ENCODE results near the gene ADAMTS4. TPM values are rescaled to one million over a fixed set of nuclear protein-coding genes. Genes with fewer than 3 reads are reported as not detected.

The ADAMTS4 gene
- polyA plus RNA-seq, 3 donors from 2014 or later = 0.10 to 0.29 TPM; not detected in 1

GRCh38 chr1:161171191-161171590 is 27.7 kb downstream of the ADAMTS4 start:
- H3K27ac Mint-ChIP-seq = peak overlapping the region in 3 of 6 donors; percentile 48 to 66 (median 66)
- H3K27me3 Mint-ChIP-seq (ENCODE audit: low read depth in 3 of 3) = peaks cover 0 to 4% (median 4%) of the 10 kb centered on the region in 3 donors
- no peak overlapping the region for H3K4me3 Mint-ChIP-seq
- DNase-seq = no peak
- H3K4me1 Mint-ChIP-seq = peaks cover 40 to 51% of the 10 kb centered on the region in 2 donors
- H3K36me3 Mint-ChIP-seq = peaks cover 15 to 41% (median 23%) of the 10 kb centered on the region in 3 donors
- no peaks in the 10 kb centered on the region for H3K9me3 Mint-ChIP-seq

DNA sequence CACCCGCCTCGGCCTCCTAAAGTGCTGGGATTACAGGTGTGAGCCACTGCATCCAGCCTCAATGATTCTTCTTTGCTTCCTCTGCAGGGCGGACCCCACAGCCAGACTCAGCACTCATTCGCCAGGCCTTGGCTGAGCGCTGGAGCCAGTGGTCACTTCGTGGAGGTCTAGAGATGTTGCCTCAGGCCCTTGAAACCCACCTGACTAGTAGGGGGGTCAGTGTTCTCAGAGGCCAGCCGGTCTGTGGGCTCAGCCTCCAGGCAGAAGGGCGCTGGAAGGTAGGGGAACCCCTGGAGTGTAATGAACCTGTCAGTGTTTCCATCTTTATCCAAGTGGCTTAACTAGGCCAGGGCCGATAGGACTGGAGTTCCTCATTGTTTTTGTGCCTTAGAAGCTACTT is 29.9 kb downstream of the ADAMTS4 start:
- DNase-seq = no peak
- peaks cover 40 to 51% of the 10 kb centered on the region in 2 donors for H3K4me1 Mint-ChIP-seq
- H3K27ac Mint-ChIP-seq = peak overlapping the region in 1 of 6 donors; percentile 43
- H3K27me3 Mint-ChIP-seq (ENCODE audit: low read depth in 3 of 3) = peaks cover 0 to 11% (median 7%) of the 10 kb centered on the region in 3 donors
- peaks cover 10 to 38% (median 20%) of the 10 kb centered on the region in 3 donors for H3K36me3 Mint-ChIP-seq
- peak overlapping the region in 1 of 5 donors; percentile 41 for H3K4me3 Mint-ChIP-seq
- H3K9me3 Mint-ChIP-seq = no peaks in the 10 kb centered on the region

GRCh38 chr1:161166669-161167548 is 31.9 kb downstream of the ADAMTS4 start:
- Mint-ChIP-seq H3K27ac (peak overlapping the region; percentile 95 to 99 (median 98)), H3K4me1 (peaks cover 48 to 57% of the 10 kb centered on the region in 2 donors), H3K9me3 (no peaks in the 10 kb centered on the region), H3K36me3 (peaks cover 7 to 27% (median 9%) of the 10 kb centered on the region in 3 donors), H3K4me3 (peak overlapping the region; percentile 89 to 96 (median 93)), H3K27me3 (ENCODE audit: low read depth in 3 of 3) (peaks cover 0 to 12% (median 9%) of the 10 kb centered on the region in 3 donors)
- DNase-seq = no peak

DNA sequence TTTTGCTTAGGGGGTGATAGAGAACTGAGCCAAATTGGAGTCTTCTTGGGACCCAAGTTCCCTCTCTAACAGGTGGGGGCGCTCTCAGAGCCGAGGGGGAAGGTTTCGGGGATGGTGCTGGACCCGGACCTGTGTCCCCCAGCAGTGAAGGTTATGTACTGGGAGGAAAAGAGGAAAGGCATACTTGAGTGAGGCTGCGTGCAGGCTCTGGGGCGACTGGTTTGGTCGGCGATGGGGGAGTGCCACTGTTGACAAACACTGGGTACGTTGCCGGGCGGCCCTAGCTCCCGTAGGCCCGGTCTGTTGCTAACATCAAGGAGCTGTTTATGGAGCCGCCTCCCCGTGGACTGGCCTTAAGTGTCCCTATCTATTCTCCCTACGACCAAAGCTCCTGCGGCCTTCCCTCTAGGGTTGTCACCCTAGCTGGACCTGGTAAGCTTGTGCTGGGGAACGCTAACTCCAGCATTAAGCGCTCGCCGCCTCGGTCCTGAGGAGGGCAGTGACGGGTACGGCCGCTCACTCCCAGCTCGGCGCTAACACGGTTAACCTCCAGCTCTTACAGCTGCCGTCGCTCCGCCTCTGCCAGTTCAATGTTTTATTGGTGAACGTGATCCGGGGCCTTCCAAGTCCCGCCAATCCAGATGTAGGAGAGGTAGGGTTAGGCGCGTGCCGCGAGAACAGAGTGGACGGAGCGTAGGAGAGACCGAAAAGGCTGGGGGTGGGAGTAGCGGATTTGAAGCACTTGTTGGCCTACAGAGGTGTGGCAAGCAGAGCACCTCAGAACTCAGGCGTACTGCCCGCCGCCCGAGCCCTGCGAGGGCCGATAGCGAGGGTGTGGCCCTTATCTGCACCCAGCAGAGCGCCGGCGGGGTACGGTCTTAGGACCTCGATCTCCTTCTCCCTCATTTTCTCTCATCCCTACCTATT is 32.8 kb downstream of the ADAMTS4 start, which contains the start of gene PPOX:
Gene PPOX, plus strand, starts transcription at position 685 of the 927 bp plus-strand sequence. CDS start 422 bp downstream, outside the sequence.
- H3K4me3 Mint-ChIP-seq = peak within 1 kb of the TSS; percentile 89 to 96 (median 93)
- no peaks in the 10 kb centered on the region for H3K9me3 Mint-ChIP-seq
- H3K4me1 Mint-ChIP-seq = peaks cover 49 to 66% of the 10 kb centered on the region in 2 donors
- DNase-seq = peak; percentile 94 to 95 (median 94)
- peaks cover 2 to 18% (median 4%) of the 10 kb centered on the region in 3 donors for H3K36me3 Mint-ChIP-seq
- H3K27ac Mint-ChIP-seq = peak within 1 kb of the TSS; percentile 95 to 99 (median 98)
- peaks cover 0 to 12% (median 8%) of the 10 kb centered on the region in 3 donors for H3K27me3 Mint-ChIP-seq (ENCODE audit: low read depth in 3 of 3)

- Mint-ChIP-seq H3K4me1 (peaks cover 58 to 74% of the 10 kb centered on the region in 2 donors), H3K36me3 (peaks cover 0 to 15% (median 0%) of the 10 kb centered on the region in 3 donors), H3K9me3 (no peaks in the 10 kb centered on the region), H3K27me3 (ENCODE audit: low read depth in 3 of 3) (peaks cover 0 to 12% (median 8%) of the 10 kb centered on the region in 3 donors), H3K27ac (peak overlapping the region; percentile 95 to 99 (median 98)), H3K4me3 (peak overlapping the region; percentile 7 to 89 (median 61))
- DNase-seq = no peak
Observed at GRCh38 chr1:161164901-161165610, 33.8 kb downstream of the ADAMTS4 start.

- Mint-ChIP-seq H3K36me3 (peaks cover 0 to 11% (median 0%) of the 10 kb centered on the region in 3 donors), H3K27ac (peak overlapping the region; percentile 95 to 99 (median 98)), H3K9me3 (no peaks in the 10 kb centered on the region), H3K4me1 (peaks cover 67 to 85% of the 10 kb centered on the region in 2 donors), H3K27me3 (ENCODE audit: low read depth in 3 of 3) (peaks cover 3 to 12% (median 10%) of the 10 kb centered on the region in 3 donors), H3K4me3 (peak overlapping the region in 2 of 5 donors; percentile 10 to 18)
- DNase-seq = no peak
Observed at GRCh38 chr1:161163793-161164192, 35.1 kb downstream of the ADAMTS4 start.

DNA sequence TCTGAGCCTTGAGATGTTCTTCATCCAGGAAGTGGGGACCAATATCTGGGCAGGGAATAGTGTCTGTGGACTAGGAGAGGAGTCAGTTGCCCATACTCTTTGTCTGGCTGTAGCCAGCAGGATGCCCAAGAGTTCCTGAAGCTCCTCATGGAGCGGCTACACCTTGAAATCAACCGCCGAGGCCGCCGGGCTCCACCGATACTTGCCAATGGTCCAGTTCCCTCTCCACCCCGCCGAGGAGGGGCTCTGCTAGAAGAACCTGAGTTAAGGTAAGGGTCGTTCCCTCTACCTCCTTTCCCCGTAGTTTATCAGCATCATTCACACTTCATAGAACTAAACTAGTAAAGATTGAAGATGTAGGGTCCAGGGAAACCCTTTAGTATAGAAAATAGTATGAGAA is 36.0 kb downstream of the ADAMTS4 start:
- DNase-seq = no peak
- Mint-ChIP-seq H3K9me3 (no peaks in the 10 kb centered on the region), H3K27me3 (ENCODE audit: low read depth in 3 of 3) (peaks cover 3 to 12% (median 11%) of the 10 kb centered on the region in 3 donors), H3K4me3 (peak overlapping the region in 2 of 5 donors; percentile 5 to 33), H3K4me1 (peaks cover 67 to 88% of the 10 kb centered on the region in 2 donors), H3K27ac (peak overlapping the region in 5 of 6 donors; percentile 48 to 95 (median 62)), H3K36me3 (peaks cover 0 to 14% (median 0%) of the 10 kb centered on the region in 3 donors)

- no peak for DNase-seq
- Mint-ChIP-seq H3K4me3 (peak overlapping the region in 2 of 5 donors; percentile 9 to 57), H3K27ac (peak overlapping the region in 3 of 6 donors; percentile 18 to 53 (median 47)), H3K4me1 (peaks cover 59 to 85% of the 10 kb centered on the region in 2 donors), H3K9me3 (no peaks in the 10 kb centered on the region), H3K36me3 (peaks cover 0 to 21% (median 6%) of the 10 kb centered on the region in 3 donors), H3K27me3 (ENCODE audit: low read depth in 3 of 3) (peaks cover 3 to 12% (median 11%) of the 10 kb centered on the region in 3 donors)
Observed at GRCh38 chr1:161162052-161162451, 36.8 kb downstream of the ADAMTS4 start.

GRCh38 chr1:161161652-161162051 is 37.2 kb downstream of the ADAMTS4 start:
- Mint-ChIP-seq H3K36me3 (peaks cover 0 to 24% (median 10%) of the 10 kb centered on the region in 3 donors), H3K4me1 (peaks cover 55 to 81% of the 10 kb centered on the region in 2 donors), H3K27me3 (ENCODE audit: low read depth in 3 of 3) (peaks cover 3 to 12% (median 11%) of the 10 kb centered on the region in 3 donors), H3K27ac (peak overlapping the region in 3 of 6 donors; percentile 18 to 53 (median 47)), H3K9me3 (no peaks in the 10 kb centered on the region), H3K4me3 (peak overlapping the region in 2 of 5 donors; percentile 57 to 76)
- no peak for DNase-seq

GRCh38 chr1:161160671-161161145 is 38.1 kb downstream of the ADAMTS4 start:
- H3K9me3 Mint-ChIP-seq = no peaks in the 10 kb centered on the region

DNA sequence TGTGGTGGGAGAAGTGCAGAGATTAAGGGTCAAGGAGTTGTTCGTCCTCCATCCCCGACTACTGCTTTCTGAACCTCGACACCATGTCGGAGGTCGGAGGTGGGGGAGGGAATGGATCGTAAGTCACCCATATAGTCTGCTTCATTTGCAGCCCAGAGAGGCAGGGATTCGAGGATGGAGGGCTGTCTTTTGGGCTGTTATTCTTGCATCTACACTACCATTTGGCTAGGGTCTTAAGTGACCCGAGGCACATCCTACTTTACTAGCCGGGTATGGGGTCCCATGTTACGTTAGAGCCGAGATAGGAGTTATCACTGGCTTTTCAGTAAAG is 39.0 kb downstream of the ADAMTS4 start:
- peak overlapping the region; percentile 90 to 95 (median 93) for H3K4me3 Mint-ChIP-seq
- H3K9me3 Mint-ChIP-seq = no peaks in the 10 kb centered on the region
- H3K27ac Mint-ChIP-seq = peak overlapping the region; percentile 67 to 96 (median 90)
- DNase-seq = no peak
- peaks cover 44 to 75% of the 10 kb centered on the region in 2 donors for H3K4me1 Mint-ChIP-seq
- peaks cover 0 to 31% (median 10%) of the 10 kb centered on the region in 3 donors for H3K36me3 Mint-ChIP-seq
- H3K27me3 Mint-ChIP-seq (ENCODE audit: low read depth in 3 of 3) = peaks cover 1 to 5% (median 3%) of the 10 kb centered on the region in 3 donors

More at GRCh38 chr1:161160671-161161145, 38.1 kb downstream of the ADAMTS4 start:
- Mint-ChIP-seq H3K36me3 (peaks cover 0 to 26% (median 10%) of the 10 kb centered on the region in 3 donors), H3K4me1 (peaks cover 46 to 75% of the 10 kb centered on the region in 2 donors), H3K27ac (peak overlapping the region in 5 of 6 donors; percentile 10 to 88 (median 50)), H3K4me3 (peak overlapping the region; percentile 58 to 95 (median 93)), H3K27me3 (ENCODE audit: low read depth in 3 of 3) (peaks cover 3 to 5% (median 4%) of the 10 kb centered on the region in 3 donors)
- no peak for DNase-seq
